Mucosa of descending colon (tissue), 3 donors: ENCODE measurements around the gene RPRD1B. TPM values are rescaled to one million over a fixed set of nuclear protein-coding genes. Genes with fewer than 3 reads are reported as not detected.

ENCODE experiments used
- ATAC-seq: fragments of 200-7000 bp; cut with Tn5 transposase; one replicate; pipeline ENCODE4 v1.9.1; 2020; ENCODE audit warnings: mild to moderate bottlenecking, moderate library complexity
- DNase-seq, 3 donors: peaks; one replicate each; pipeline ENCODE4 v3.0.0-alpha.2; 2020
- H3K36me3 ChIP-seq: fragments of 200-600 bp; one replicate; pipeline ENCODE4 v1.8.0; 2021; ENCODE audit warnings: low read depth, mild to moderate bottlenecking
- H3K4me1 ChIP-seq: fragments of 200-600 bp; one replicate; pipeline ENCODE4 v1.8.0; 2021; ENCODE audit warnings: low read depth, mild to moderate bottlenecking
- H3K4me3 ChIP-seq: fragments of 200-600 bp; one replicate; pipeline ENCODE4 v1.8.0; 2021; ENCODE audit warnings: mild to moderate bottlenecking
- H3K9me3 ChIP-seq: fragments of 200-600 bp; one replicate; pipeline ENCODE4 v1.8.0; 2021; ENCODE audit warnings: mild to moderate bottlenecking
- CTCF ChIP-seq: fragments of 200-600 bp; IDR thresholded peaks from one replicate; pipeline ENCODE4 v1.8.0; 2022; ENCODE audit warnings: antibody characterized with exemption, mild to moderate bottlenecking
- intact Hi-C, 2 donors: fragments of 100-400 bp; cut with DNase I in 1 of 2; cut with micrococcal nuclease in 1 of 2; formaldehyde crosslinking; loops; one replicate each; pipeline versions ENCODE4 v1.11.0 to v1.11.1; 2022; cut with DNase I, micrococcal nuclease
- total RNA-seq, 3 donors: library from RNA; stranded (reverse); fragmentation: NEBNext Ultra II Directional in 2 of 3; extraction: Animal tissue kit (Norgen Biotek cat#: 25700) in 2 of 3; gene quantifications; one replicate each; pipeline versions ENCODE4 v1.2.1 to v1.2.4, GENCODE V29; 2021 to 2023
- donor health status: DM: no; HTN: no; CAD: no; lungs with moderate emphysema.
- donor health status: DM: no; HTN: no; CAD: no.
- donor health status: DM: no; HTN: yes; CAD: no.

RPRD1B gene
- total RNA-seq, 3 donors from 2014 or later: 28.2 to 36.3 (median 32.9) TPM

- no peak for DNase-seq
- H3K36me3 ChIP-seq: no peaks in the 10 kb centered on the region
- peaks cover under 1% of the 10 kb centered on the region for H3K9me3 ChIP-seq
- peak; percentile 49 for ATAC-seq
- no peak overlapping the region for H3K4me3 ChIP-seq
- H3K4me1 ChIP-seq: peaks cover 4% of the 10 kb centered on the region
- no peak for TF ChIP-seq CTCF
- intact Hi-C loops: no loop called here
Measured at GRCh38 chr20:38023181-38024001, 10.2 kb upstream of the RPRD1B start.

DNA sequence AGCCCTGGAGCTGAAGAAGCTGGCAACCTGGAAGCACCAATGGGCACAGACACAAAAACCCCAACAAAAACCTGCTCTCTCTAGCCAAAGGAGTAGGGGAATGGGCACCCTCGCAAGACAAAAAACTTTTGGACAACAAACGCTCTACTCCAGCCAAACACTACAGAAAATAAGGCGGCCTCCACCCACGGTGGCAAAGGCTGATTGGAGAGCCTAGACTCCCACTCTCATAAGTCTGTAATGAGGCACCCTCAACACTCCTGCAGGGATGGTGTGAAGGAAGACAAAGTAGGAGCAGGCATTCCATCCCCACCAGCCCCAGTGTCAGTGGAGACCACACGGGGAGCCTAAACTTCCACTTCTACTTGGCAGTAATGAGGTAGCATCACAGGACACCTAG, 9.1 kb upstream of the RPRD1B start:
- no peak for DNase-seq
- Histone ChIP-seq H3K9me3 (no peaks in the 10 kb centered on the region), H3K4me3 (no peak overlapping the region), H3K36me3 (no peaks in the 10 kb centered on the region), H3K4me1 (peaks cover 4% of the 10 kb centered on the region)
- no peak for ATAC-seq
- TF ChIP-seq CTCF: no peak
- intact Hi-C loops: no loop called here

GRCh38 chr20:38029453-38029852, 4.1 kb upstream of the RPRD1B start:
- Histone ChIP-seq H3K4me1 (peaks cover 14% of the 10 kb centered on the region), H3K9me3 (no peaks in the 10 kb centered on the region), H3K4me3 (no peak overlapping the region), H3K36me3 (no peaks in the 10 kb centered on the region)
- ATAC-seq (no peak), DNase-seq (no peak)
- TF ChIP-seq CTCF: no peak
- intact Hi-C loops: no loop called here

GRCh38 chr20:38031957-38032356, 1.6 kb upstream of the RPRD1B start:
- H3K36me3 ChIP-seq: no peaks in the 10 kb centered on the region
- H3K4me1 ChIP-seq: peaks cover 27% of the 10 kb centered on the region
- DNase-seq (no peak), ATAC-seq (no peak)
- intact Hi-C loops: no loop called here
- H3K4me3 ChIP-seq: no peak overlapping the region
- TF ChIP-seq CTCF: no peak
- no peaks in the 10 kb centered on the region for H3K9me3 ChIP-seq

GRCh38 chr20:38032585-38033329, 789 bp upstream of the RPRD1B start:
- intact Hi-C loops: no loop called here
- ATAC-seq: peak; percentile 61
- Histone ChIP-seq H3K9me3 (no peaks in the 10 kb centered on the region), H3K4me3 (peak overlapping the region; percentile 86), H3K4me1 (peaks cover 27% of the 10 kb centered on the region), H3K36me3 (no peaks in the 10 kb centered on the region)
- DNase-seq: peak in 1 of 3 donors; percentile 27
- no peak for TF ChIP-seq CTCF
